ENCODE data around the gene UTP11.
"Not testable (repeated sequence)": the region's sequence is repeated elsewhere in the genome, so short reads cannot be mapped to it uniquely, and the experiment has no call there.

The UTP11 gene

GRCh38 chr1:38012363-38013226 lies at the start of gene UTP11:
Gene UTP11 (plus strand): TSS chr1:38012734. CDS start chr1:38012803, 69 bp downstream.
- in situ Hi-C loops (cut with HindIII; ENCODE audit: low sequenced_read_pairs) = no loop called here

GRCh38 chr1:37964106-37964505 lies 48.4 kb upstream of the UTP11 start:
- in situ Hi-C loops (cut with HindIII; ENCODE audit: low sequenced_read_pairs) = not testable (repeated sequence)

GRCh38 chr1:37965301-37965700 lies 47.2 kb upstream of the UTP11 start:
- in situ Hi-C loops (cut with HindIII; ENCODE audit: low sequenced_read_pairs) = no loop called here

GRCh38 chr1:37973684-37974083 lies 38.9 kb upstream of the UTP11 start:
- in situ Hi-C loops (cut with HindIII; ENCODE audit: low sequenced_read_pairs) = not testable (repeated sequence)

GRCh38 chr1:37974567-37974966 lies 38.0 kb upstream of the UTP11 start:
- in situ Hi-C loops (cut with HindIII; ENCODE audit: low sequenced_read_pairs) = no loop called here

- in situ Hi-C loops (cut with HindIII; ENCODE audit: low sequenced_read_pairs) = not testable (repeated sequence)
Measured at GRCh38 chr1:37975083-37975482, 37.5 kb upstream of the UTP11 start.

- in situ Hi-C loops (cut with HindIII; ENCODE audit: low sequenced_read_pairs) = no loop called here
Measured at GRCh38 chr1:37978541-37978940, 34.0 kb upstream of the UTP11 start.

- in situ Hi-C loops (cut with HindIII; ENCODE audit: low sequenced_read_pairs) = no loop called here
Measured at GRCh38 chr1:37983546-37983945, 29.0 kb upstream of the UTP11 start.

- in situ Hi-C loops (cut with HindIII; ENCODE audit: low sequenced_read_pairs) = no loop called here
Measured at GRCh38 chr1:37987679-37988078, 24.9 kb upstream of the UTP11 start.

- in situ Hi-C loops (cut with HindIII; ENCODE audit: low sequenced_read_pairs) = no loop called here
Measured at GRCh38 chr1:37989361-37989930, 23.1 kb upstream of the UTP11 start.

GRCh38 chr1:37994886-37995566 lies 17.5 kb upstream of the UTP11 start:
- in situ Hi-C loops (cut with HindIII; ENCODE audit: low sequenced_read_pairs) = no loop called here

GRCh38 chr1:37995751-37996345 lies 16.7 kb upstream of the UTP11 start:
- in situ Hi-C loops (cut with HindIII; ENCODE audit: low sequenced_read_pairs) = no loop called here

- in situ Hi-C loops (cut with HindIII; ENCODE audit: low sequenced_read_pairs) = no loop called here
Measured at GRCh38 chr1:37997256-37998088, 15.1 kb upstream of the UTP11 start.

- in situ Hi-C loops (cut with HindIII; ENCODE audit: low sequenced_read_pairs) = no loop called here
Measured at GRCh38 chr1:37998089-37998808, 14.3 kb upstream of the UTP11 start.

GRCh38 chr1:37998913-37999429 lies 13.6 kb upstream of the UTP11 start:
- in situ Hi-C loops (cut with HindIII; ENCODE audit: low sequenced_read_pairs) = no loop called here

GRCh38 chr1:37999430-38000232 lies 12.9 kb upstream of the UTP11 start:
- in situ Hi-C loops (cut with HindIII; ENCODE audit: low sequenced_read_pairs) = no loop called here

- in situ Hi-C loops (cut with HindIII; ENCODE audit: low sequenced_read_pairs) = no loop called here
Measured at GRCh38 chr1:38000233-38000528, 12.4 kb upstream of the UTP11 start.

GRCh38 chr1:38000529-38001455 lies 11.7 kb upstream of the UTP11 start:
- in situ Hi-C loops (cut with HindIII; ENCODE audit: low sequenced_read_pairs) = no loop called here

All from DLD1 (cell line).